ENCODE results near the gene GPATCH8.

Gene GPATCH8

GRCh38 chr17:44409309-44410028 lies 93.7 kb downstream of the GPATCH8 start:
- CTCF ChIA-PET, result interaction anchor here (0.6 to 1.9 kb wide), 4 partner anchors 10 to 114 kb away, joined by 4 to 10 read pairs (median 6); no protein-coding TSS in a partner anchor
- no peak for TF ChIP-seq PRDM6 (tag by site-specific recombination; IDR thresholded peaks at IDR 0.05)
- TF ChIP-seq ZNF132 (tag by site-specific recombination; IDR thresholded peaks at IDR 0.05; ENCODE audit: borderline replicate concordance), result no peak
- no peak for TF ChIP-seq ZNF266 (tag by site-specific recombination; IDR thresholded peaks at IDR 0.05; ENCODE audit: low read depth)
- TF ChIP-seq ZNF335 (tag by site-specific recombination; conservative IDR thresholded peaks at IDR 0.05), result no peak
- TF ChIP-seq ZNF791 (tag by site-specific recombination; IDR thresholded peaks at IDR 0.05), result no peak
- no peak for TF ChIP-seq ZNF664 (tag by site-specific recombination; IDR thresholded peaks at IDR 0.05)
- TF ChIP-seq ZBTB17 (tag by site-specific recombination; IDR thresholded peaks at IDR 0.05), result no peak
- no peak for TF ChIP-seq ZNF202 (tag by site-specific recombination; IDR thresholded peaks at IDR 0.05; ENCODE audit: borderline replicate concordance)
- TF ChIP-seq ZNF639 (tag by site-specific recombination; IDR thresholded peaks at IDR 0.05), result no peak
- no peak overlapping the region for H3K4me3 ChIP-seq (ENCODE audit: low read depth, low read length)
- H3K9me3 ChIP-seq (ENCODE audit: control insufficient read depth, insufficient read depth, low read depth, low read length), result no peaks in the 10 kb centered on the region
- no peak overlapping the region for H3K27ac ChIP-seq (ENCODE audit: extremely low read depth, low read depth, low read length)
- H3K36me3 ChIP-seq (ENCODE audit: control insufficient read depth in 2 of 2, insufficient read depth in 1 of 2, low read length in 2 of 2), result peaks cover 15 to 25% of the 10 kb centered on the region in 2 experiments
- no peaks in the 10 kb centered on the region for H3K4me1 ChIP-seq (ENCODE audit: control insufficient read depth, insufficient read depth, low read length)
- POLR2A ChIA-PET, result no interaction called here

GRCh38 chr17:44408786-44409185 lies 94.4 kb downstream of the GPATCH8 start:
- ChIA-PET POLR2A (no interaction called here), CTCF (interaction anchor here (0.6 to 1.9 kb wide), 4 partner anchors 9 to 115 kb away, joined by 4 to 10 read pairs (median 6); no protein-coding TSS in a partner anchor)
- no peaks in the 10 kb centered on the region for H3K9me3 ChIP-seq (ENCODE audit: control insufficient read depth, insufficient read depth, low read depth, low read length)
- H3K36me3 ChIP-seq (ENCODE audit: control insufficient read depth in 2 of 2, insufficient read depth in 1 of 2, low read length in 2 of 2), result peaks cover 22 to 28% of the 10 kb centered on the region in 2 experiments
- no peaks in the 10 kb centered on the region for H3K4me1 ChIP-seq (ENCODE audit: control insufficient read depth, insufficient read depth, low read length)
- H3K4me3 ChIP-seq (ENCODE audit: low read depth, low read length), result no peak overlapping the region
- H3K27ac ChIP-seq (ENCODE audit: extremely low read depth, low read depth, low read length), result no peak overlapping the region
- TF ChIP-seq ZNF169 (tag by site-specific recombination; IDR thresholded peaks at IDR 0.05) (no peak), GLIS2 (tag by site-specific recombination; IDR thresholded peaks at IDR 0.05) (no peak), ZIC2 (tag by site-specific recombination; IDR thresholded peaks at IDR 0.05) (no peak), ZNF830 (tag by site-specific recombination; IDR thresholded peaks at IDR 0.05; ENCODE audit: low read depth) (no peak), GLI4 (tag by site-specific recombination; IDR thresholded peaks at IDR 0.05) (no peak), ZNF707 (tag by site-specific recombination; IDR thresholded peaks at IDR 0.05) (no peak), ZNF488 (tag by site-specific recombination; IDR thresholded peaks at IDR 0.05) (no peak), TCF7L2 (IDR thresholded peaks at IDR 0.05; ENCODE audit: borderline replicate concordance, low read depth, low read length) (no peak), ZNF292 (tag by site-specific recombination; IDR thresholded peaks at IDR 0.05; ENCODE audit: borderline replicate concordance, low read depth) (no peak), ZNF184 (tag by site-specific recombination; IDR thresholded peaks at IDR 0.05) (no peak), ZNF175 (tag by site-specific recombination; IDR thresholded peaks at IDR 0.05) (no peak), ZFHX2 (tag by site-specific recombination; conservative IDR thresholded peaks at IDR 0.05) (no peak), ZNF148 (tag by site-specific recombination; IDR thresholded peaks at IDR 0.05; ENCODE audit: borderline replicate concordance) (no peak)
